NCI-H1930 (cell line): ENCODE results near the gene EBLN2.

Experiments used
- DNase-seq, 2 experiments: peaks; one replicate each; lab custom pipeline; 2025; lab: John Stamatoyannopoulos, UW

Gene EBLN2

DNA sequence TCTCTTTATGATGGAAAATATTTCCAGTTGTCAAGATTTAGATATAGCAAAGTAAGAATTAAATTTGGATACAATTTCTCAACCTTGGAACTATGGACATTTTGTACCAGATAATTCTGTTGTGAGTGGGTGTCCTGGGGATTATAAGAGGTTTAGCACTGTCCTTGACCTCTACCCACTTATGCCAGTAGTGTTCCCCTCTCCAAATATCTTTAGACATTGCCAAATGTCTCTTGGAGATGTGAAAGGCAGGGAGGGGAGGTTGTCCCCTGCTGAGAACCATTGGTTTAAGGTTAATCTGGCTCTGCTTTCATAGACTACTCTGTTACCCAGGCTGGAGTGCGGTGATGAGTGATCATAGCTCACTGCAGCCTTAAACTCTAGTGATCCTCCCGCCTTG lies at the start of gene EBLN2:
TSS of gene EBLN2 (plus strand) at position 244 of the 400 bp plus-strand sequence. CDS start 423 bp downstream, outside the sequence.
- no peak for DNase-seq

DNA sequence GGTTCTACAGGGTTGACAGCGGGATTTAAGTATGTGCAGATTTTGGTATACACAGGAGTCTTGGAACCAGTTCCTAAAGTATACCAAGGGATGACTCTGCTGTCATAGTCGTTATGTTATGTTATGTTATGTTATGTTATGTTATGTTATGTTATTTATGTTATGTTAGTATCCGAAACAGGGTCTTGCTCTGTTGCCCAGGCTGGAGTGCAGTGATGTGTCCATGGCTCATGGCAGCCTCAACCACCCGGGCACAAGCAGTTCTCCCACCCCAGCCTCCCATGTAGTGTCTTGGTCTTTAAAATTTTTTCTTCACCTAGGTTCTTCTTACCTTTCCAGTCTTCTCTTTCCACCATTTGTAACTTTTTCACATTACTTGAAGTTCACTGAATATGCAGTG lies 43.2 kb upstream of the EBLN2 start:
- DNase-seq = no peak

DNA sequence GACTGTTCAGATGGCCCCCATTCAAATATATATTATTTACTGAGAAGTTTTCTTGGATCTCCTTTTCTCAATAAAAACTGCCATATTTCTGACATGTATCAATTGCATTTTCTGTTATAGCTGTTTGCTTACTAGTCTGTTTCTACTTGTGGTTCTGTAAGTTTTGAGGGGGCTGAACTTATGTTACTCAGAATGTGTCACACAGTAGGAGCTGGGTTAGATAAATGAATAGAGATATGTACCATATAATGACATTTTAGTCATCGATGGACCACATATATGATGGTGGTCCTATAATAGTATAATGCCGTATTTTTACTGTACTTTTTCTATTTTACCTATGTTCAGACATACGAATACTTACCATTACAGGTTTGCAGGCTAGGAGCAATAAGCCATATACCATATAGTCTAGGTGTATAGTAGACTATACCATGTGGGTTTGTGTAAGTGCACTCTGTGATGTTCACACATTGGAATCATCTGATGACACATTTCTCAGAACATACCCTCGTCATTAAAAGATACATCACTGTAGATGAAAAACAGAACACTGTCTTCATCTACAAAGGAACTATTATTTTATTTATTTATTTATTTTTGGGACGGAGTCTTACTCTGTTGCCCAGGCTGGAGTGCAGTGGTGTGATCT lies 42.5 kb upstream of the EBLN2 start:
- no peak for DNase-seq

DNA sequence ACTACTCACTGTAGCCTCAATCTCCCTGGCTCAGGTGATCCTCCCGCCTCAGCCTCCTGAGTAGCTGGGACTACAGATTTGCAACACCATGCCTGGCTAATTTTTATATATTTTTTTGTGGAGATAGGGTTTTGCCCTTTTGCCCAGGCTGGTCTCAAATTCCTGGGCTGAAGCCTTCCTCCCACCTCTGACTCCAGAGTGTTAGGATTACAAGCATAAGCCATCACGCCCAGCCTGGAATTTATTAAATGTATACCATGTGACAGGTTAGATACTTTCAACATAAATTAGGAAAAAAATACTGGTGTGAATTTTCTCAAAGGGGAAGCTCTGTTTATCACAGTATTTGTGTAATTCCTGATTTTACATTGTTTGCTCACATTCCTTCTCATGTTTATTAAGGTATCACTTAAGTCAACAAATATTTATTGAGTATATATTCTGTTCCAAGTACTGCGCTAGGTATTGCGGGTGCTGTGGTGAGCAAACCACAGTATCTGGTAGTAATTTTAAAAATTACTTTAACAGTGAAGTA lies 40.1 kb upstream of the EBLN2 start:
- DNase-seq = no peak

DNA sequence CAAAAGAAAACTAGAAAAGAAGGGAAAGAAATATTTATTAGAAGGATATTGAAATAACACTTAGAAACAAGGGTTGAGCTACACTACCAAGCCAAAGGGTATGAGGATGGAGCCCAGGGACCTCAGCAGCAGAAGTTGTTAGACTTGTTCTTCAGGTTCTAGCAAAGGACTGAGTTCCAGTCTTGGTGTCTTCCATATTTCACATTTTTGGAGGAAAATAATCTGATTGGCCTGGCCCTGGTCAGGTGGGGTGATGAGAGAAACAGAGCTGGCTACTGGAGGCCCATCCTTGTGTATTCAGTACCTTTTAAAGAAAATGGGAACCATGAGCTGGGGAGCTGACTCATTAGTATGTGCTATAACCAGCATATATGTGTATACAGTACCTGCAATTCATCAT lies 36.6 kb upstream of the EBLN2 start:
- DNase-seq = no peak

DNA sequence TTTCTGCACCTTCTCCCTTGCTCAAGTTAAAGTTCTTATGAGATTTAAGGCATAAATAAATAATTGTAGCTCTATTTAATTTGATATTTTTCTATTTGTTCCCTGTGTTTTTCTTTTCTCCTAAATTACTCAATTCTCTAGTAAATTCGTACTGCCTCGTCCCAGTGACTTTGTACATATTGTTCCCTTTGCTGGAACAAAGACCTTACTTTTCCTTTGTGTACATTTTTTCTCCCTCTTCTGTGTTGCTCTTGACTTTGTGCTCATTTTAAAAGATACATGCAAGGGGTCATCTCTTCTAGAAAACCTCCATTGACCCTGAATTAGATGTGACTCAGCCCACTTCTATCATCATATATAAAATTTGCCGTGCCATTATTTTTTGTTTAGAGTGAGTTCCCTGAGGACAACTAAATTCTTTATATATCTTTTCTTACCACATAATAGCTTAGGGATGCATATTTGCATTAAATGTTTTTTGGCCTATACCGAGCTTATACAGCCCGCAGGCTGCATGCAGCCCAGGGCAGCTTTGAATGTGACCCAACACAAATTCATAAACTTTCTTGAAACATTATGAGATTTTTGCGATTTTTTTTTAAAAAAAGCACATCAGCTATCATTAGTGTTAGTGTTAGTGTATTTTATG lies 35.2 kb upstream of the EBLN2 start:
- DNase-seq = no peak

DNA sequence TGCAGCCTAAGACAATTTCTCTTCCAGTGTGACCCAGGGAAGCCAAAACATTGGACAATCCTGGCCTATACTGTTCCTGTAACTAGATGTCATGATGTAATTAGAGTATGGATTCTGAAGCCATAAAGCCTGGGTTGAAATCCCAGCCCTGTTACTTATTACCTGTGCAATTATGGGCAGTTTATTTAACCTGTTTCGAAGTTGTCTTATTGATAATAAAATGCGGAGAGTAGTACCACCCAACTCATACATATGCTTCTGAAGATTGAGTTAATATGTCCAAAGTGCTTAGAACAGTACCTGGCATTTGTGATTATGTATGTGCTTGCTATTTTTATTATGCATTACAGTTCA lies 34.7 kb upstream of the EBLN2 start:
- no peak for DNase-seq

DNA sequence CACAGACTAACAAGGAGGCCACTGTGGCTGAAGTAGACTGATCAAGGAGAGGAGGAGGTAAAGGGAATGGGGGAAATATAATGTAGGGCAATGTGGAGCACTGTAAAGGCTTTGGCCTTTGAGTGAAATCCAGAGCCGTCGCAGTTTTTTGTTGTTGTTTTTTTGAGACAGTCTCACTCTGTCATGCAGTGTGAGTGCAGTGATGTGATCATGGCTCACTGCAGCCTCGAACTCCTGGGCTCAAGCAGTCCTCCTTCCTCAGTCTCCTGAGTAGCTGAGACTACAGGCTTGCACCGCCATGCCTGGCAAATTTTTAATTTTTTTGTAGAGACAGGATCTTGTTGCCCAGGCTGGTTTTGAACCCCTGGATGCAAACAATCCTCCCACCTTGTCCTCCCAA lies 32.7 kb upstream of the EBLN2 start:
- DNase-seq = no peak

DNA sequence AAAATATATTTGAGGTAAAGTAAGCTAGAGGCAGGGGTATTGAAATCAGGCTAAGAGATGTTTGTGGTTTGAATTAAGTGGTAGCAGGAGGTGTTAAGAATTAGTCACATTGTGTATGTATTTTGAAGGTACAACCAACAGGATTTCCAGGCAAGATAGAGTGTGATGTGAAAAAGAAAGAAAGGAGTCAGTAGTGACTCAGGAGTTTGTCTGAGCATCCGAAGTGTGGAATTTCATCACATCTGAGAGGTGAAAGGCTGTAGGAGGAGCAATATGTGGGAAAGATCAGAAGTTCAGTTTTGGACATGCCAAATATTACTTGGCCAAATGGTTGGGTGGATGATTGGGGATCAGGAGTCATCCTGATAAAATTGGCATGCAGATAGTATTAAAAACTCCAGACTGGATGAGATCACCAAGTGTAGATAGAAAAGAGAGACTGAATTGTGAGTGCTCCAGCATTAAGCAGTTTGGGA lies 32.1 kb upstream of the EBLN2 start:
- no peak for DNase-seq

DNA sequence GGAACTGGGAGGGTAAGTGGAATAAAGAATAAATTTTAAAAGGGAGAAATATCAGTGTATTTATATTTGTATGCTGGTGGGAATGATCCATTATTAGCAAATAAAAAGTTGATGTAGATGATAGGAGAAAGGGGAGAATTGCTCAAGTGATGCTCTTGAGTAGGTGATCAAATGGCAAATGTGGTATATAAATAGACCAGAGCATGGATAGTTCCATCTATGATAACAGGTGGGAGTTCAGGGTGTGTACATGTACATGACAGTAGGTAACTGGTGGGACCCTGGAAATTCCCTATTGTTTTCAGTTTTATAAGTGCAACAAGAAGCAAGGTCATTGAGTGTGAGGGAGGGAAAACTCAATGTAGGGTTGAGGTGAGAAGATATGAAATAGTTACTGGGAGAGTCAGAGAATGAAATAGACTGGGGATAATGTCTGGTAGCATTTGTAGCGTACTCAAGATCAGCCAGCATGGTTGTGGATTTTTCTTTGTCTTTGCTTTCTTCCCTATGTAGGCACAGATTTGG lies 31.3 kb upstream of the EBLN2 start:
- no peak for DNase-seq

DNA sequence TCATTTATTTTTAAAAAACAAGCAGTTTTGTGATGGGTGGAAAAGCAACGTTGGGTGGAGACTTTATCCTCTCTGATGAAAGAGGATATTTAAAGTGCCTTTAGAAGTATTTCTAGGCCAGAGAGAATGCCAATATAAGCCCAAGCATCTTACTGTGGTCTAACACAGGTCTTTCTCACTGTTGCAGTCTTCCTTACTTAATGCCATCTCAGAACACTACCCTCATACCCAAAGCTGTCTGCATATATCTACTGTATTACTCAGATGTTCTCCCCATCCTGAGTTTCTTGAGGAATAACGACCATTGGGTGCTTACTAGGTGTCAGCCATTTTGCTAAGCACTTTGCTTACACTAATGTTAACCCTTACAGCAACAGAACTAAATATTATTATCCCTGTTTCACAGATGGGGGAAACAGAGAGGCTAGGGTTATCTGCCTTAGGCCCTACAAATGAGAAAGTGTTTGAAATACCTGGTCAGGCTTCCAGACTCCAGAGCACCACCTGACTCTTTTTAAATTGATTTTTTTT lies 29.8 kb upstream of the EBLN2 start:
- no peak for DNase-seq

DNA sequence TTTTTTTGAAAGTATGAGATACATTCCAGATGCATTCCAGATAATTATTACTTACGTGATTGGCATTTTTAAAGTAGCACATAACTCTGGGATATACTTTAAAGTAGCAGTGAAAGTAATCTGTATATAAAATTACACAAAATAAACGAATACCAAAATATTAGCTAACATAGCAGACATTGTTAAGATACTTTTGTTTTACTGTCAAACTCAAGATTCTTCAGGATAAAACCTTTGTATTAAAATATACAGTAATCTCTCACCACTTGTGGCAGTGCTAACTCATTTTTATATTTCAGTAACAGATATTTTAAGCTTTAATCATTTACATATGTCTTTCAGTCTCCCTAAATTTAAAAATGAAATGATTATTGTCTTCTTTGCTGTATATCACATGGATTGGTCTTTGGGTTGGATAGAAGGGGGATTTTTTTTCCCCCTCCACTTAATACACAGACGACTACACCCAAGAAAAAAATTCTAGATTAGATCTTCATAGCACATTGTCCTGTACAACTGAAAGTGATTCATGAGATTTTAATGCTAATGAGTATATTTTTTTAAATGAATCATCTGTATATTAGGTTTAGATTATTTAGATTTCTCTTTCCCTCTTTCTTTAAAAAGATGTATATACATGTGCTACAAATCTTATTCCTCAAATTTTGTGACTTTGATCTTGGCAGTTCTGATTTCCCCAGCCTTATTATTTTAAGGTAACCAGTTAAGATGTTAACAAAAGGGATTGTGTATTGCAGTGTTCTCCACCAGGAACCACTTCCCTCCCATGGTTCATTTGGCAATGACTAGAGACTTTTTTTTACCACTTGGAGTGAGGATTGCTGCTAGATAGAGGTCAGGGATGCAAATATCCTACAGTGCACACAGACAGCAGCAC lies 24.5 kb upstream of the EBLN2 start:
- DNase-seq = no peak

DNA sequence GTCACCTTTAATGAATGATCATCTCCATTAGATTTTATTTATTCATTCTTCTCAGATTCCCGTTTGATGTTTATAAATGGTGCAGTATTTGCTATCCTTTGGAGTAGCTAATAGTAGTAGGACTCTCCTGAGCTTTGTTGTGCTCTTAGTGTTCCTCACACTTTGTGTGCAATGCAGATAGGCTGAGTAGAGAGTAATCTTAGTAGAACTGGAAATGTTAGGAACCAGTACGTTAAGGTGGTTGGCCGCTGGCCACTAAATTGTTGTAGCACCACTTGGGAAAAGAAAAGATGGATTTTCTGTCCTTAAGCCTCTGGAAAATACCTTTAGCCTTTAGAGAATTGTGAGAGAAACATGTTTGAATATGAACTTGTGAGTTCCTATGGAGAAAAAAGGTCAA lies 19.9 kb upstream of the EBLN2 start:
- DNase-seq = no peak

DNA sequence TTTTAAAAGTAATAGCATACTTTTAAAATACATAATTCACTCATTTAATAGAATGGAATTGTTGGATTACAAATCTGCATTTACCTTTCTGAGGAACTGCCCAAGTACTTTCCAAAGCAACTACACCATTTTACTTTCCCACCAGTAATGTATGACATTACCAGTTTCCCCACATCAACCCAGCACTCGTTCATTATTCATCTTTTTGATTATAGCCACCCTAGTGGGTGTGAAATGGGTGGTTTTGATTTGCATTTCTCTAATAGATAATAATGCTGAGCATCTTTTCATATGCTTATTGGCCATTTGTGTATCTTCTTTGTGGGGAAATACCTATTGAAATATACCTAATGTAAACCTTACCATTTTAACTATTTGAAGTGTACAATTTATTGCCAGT lies 18.0 kb upstream of the EBLN2 start:
- DNase-seq = no peak

DNA sequence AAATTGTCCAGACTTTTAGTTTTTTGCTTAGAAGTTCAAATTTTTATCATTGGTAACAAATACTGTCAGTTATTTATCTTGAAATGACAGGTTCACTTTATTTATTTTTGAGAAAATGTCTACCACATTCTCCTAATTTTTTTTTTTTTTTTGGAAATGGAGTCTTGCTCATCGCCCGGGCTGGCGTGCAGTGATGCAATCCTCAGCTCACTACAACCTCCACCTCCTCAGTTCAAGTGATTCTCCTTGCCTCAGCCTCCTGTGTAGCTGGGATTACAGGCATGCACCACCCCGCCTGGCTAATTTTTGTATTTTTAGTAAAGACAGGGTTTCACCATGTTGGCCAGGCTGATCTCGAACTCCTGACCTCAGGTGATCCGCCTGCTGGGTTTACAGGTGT lies 16.1 kb upstream of the EBLN2 start:
- DNase-seq = no peak

DNA sequence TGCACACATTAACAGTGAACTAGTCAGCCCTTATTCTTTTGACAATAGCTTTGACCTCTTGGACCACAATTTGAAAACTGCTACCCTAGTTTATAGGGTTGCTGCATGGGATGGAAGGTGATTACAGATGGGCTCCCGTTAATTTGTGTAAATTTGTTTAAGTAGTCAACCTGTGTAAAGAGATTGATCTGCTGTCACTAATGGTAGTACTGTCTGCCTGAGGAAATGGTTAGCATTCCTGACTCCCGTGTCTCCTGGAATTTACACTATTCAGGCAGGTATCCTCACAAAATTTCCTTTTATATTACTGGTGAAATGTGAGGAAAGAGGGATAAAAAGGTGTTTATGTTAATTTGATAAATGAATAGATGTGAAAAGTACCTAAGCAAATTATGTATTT lies 15.3 kb upstream of the EBLN2 start:
- DNase-seq = no peak

DNA sequence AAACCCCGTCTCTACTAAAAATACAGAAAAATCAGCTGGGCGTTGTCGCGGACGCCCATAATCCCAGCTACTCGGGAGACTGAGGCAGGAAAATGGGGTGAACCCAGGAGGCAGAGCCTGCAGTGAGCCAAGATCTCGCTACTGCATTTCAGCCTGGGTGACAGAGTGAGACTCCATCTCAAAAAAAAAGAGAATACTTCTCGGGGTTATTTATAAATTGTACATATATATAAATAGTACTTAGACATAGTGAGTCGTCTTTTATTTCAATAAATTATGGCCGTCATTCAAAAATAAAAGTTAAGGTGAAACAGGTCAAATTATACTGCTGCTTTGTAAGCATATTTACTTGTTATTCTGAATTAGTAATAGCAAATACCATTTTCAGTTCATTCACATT lies 12.1 kb upstream of the EBLN2 start:
- no peak for DNase-seq

DNA sequence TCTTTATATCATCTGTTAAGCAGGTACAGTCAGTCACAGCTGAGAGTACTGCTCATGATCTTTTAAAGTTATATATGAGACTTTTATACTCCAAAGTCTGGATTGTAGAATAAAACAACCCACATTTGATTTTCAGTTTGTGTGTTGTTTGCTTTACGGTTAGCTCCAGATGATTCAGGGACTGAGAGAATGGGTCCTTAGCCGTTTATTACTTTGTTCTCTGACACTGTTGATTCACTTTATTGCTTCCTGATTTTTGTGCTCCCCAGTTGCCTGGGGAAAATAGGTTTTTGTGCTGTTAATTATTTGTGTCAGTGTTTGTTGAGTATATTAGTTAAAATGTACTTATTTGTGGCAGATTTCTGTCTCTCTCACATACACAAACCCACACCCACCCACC lies 8.6 kb upstream of the EBLN2 start:
- no peak for DNase-seq

DNA sequence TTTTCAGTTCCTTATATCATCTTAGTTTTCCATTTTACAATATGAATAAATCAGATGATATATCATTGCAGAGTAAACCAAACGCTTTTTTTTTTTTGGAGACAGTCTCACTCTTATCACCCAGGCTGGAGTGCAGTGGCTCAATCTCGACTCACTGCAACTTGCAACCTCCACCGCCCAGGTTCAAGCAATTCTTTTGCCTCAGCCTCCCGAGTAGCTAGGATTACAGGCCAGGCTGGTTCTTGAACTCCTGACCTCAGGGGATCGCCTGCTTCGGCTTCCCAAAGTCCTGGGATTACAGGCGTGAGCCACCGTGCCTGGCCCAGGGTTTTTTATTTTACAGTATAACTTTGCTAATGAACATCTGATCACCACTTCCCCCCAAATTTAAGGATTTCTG lies 5.9 kb upstream of the EBLN2 start:
- no peak for DNase-seq

DNA sequence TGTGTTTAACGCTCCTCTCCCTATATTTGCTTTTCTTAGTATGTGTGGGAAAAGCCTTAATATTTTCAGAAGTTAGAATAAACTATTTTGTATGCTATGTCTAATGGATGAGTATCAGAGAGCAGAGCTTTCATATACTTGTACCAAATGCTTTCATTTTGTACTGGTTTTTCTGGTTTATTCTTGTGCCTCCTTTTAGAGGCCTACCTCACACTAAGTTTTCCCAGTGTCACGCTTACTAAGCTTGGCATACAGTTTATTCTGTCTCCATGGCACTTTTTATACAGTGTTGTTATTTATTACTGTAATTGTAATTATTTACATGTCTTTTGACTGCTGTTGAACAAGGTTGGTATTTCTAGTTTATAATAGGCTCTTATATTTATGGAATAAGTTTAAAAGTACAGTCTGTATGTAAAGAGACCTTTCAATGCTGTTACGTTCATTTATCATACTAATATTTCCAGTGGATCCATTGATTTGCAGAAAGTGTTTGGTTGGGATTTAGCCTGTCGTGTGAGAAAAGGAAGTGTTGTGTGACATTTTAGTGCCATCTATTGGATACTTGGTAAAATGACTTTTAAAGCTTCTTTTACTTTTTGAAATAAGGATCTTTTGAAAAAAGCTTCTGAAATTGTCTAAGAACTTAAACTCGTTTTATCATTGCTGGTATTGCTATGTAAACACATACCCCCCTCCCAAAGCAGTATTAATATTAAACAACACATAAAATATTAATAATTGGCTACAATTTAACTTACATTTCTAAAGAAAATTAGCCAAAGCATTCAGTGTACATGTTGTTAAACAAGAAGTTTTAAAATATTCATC lies 5.2 kb upstream of the EBLN2 start:
- peak in 1 of 2 experiments; percentile 3 for DNase-seq

DNA sequence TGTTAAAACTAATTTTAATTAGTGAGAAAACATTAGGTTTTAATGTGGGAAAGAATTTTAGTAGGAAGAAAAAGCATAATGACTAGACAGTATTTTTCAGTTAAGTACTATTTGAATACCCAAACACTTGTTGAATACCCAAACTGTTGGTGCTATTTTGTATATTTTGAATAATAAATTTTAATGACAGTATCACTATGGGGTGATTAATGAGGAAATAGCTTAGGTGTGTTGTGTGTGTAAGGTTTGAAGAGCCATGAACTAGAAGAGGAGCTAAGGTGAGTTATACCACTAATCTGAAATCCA lies 4.7 kb upstream of the EBLN2 start:
- no peak for DNase-seq

DNA sequence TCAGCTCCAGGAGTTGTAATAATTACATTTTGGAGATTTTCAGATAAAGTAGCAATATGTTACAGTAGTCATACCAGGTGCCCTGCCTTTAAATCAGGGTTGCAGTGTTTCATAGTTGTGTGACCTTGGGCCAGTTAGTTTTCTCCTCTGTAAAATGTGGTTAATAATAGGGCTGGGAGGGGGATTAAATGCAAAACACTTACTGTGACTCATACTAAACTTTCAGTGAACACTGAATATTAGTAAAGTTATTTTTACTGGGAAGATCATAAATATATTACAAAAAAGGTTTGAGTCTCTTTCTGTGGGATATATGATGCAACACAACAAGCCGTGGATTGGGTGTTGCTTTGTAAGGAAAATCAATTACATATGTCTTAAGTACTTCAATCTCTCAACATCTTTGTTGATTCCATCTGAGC lies 1.1 kb upstream of the EBLN2 start:
- no peak for DNase-seq
